Measurements from ENCODE around the gene MMP19. TPM values are rescaled to one million over a fixed set of nuclear protein-coding genes. Genes with fewer than 3 reads are reported as not detected.

Gene MMP19
- total RNA-seq, 1 experiment from 2014 or later: 0.04 TPM

- Histone ChIP-seq H3K36me3 (ENCODE audit: low read depth, low read length) (peaks cover 76% of the 10 kb centered on the region), H3K9me2 (replicated peaks; ENCODE audit: low read length) (no peaks in the 10 kb centered on the region), H3K4me1 (ENCODE audit: insufficient read depth, low read length) (no peaks in the 10 kb centered on the region), H3F3A (ENCODE audit: low read length, unreplicated experiment) (no peaks in the 10 kb centered on the region), H3K27ac (ENCODE audit: low read length) (no peak overlapping the region), H3K4me3 (ENCODE audit: low read length) (no peak overlapping the region), H3K27me3 (ENCODE audit: low read length) (no peaks in the 10 kb centered on the region), H3K79me2 (ENCODE audit: low read length) (no peaks in the 10 kb centered on the region), H3K9ac (ENCODE audit: low read length) (no peak overlapping the region), H2AFZ (ENCODE audit: low read length) (no peak overlapping the region), H4K20me1 (ENCODE audit: low read length) (no peaks in the 10 kb centered on the region), H3K4me2 (ENCODE audit: low read length) (no peak overlapping the region), H3K9me3 (ENCODE audit: low read length) (no peaks in the 10 kb centered on the region)
- no TSS peak for BruUV-seq (replicated peaks)
- ATAC-seq: no peak
- POLR2A ChIA-PET (ENCODE audit: unreplicated experiment): no interaction called here
- intact Hi-C loops (cut with micrococcal nuclease): loop anchor here (1.0 kb wide), 1 partner anchor 58 kb away; no protein-coding TSS in a partner anchor
- DNase-seq: no peak
- CTCF ChIA-PET: interaction anchor here (0.6 to 0.8 kb wide), 2 partner anchors 59 to 68 kb away, joined by 3 to 8 read pairs; no protein-coding TSS in a partner anchor
- TF ChIP-seq EZH2 (IDR thresholded peaks at IDR 0.05; ENCODE audit: low read length, unreplicated experiment): no peak
- TF ChIP-seq EZH2phosphoT487 (IDR thresholded peaks at IDR 0.05; ENCODE audit: borderline replicate concordance, low read length): no peak
- TF ChIP-seq, protein P1, sequence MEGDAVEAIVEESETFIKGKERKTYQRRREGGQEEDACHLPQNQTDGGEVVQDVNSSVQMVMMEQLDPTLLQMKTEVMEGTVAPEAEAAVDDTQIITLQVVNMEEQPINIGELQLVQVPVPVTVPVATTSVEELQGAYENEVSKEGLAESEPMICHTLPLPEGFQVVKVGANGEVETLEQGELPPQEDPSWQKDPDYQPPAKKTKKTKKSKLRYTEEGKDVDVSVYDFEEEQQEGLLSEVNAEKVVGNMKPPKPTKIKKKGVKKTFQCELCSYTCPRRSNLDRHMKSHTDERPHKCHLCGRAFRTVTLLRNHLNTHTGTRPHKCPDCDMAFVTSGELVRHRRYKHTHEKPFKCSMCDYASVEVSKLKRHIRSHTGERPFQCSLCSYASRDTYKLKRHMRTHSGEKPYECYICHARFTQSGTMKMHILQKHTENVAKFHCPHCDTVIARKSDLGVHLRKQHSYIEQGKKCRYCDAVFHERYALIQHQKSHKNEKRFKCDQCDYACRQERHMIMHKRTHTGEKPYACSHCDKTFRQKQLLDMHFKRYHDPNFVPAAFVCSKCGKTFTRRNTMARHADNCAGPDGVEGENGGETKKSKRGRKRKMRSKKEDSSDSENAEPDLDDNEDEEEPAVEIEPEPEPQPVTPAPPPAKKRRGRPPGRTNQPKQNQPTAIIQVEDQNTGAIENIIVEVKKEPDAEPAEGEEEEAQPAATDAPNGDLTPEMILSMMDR (conservative IDR thresholded peaks at IDR 0.05; ENCODE audit: low read depth, low read length): no peak
Measured at GRCh38 chr12:55797550-55797949, 45.2 kb downstream of the MMP19 start.

DNA sequence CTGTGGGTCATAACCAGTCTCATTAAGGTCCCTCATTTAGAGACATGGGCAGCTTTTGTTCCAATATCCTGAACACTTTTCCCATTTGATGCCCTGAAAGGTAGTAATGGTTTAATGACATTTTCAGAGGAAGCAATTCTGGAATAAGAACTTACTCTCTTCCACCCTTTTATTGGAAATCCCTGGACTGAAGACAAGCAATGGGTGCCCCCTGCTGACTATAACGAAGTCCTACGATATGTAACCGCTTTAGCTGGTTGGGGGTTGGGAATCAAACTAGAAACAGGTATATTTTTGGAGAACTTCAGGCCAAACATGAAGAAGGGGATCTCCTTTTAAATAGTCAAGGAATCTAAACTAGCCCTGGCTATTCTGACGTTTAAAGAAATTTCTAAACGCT is 45.7 kb downstream of the MMP19 start:
- Histone ChIP-seq H3F3A (ENCODE audit: low read length, unreplicated experiment) (no peaks in the 10 kb centered on the region), H3K79me2 (ENCODE audit: low read length) (no peaks in the 10 kb centered on the region), H4K20me1 (ENCODE audit: low read length) (no peaks in the 10 kb centered on the region), H3K9ac (ENCODE audit: low read length) (no peak overlapping the region), H3K9me3 (ENCODE audit: low read length) (no peaks in the 10 kb centered on the region), H3K4me2 (ENCODE audit: low read length) (no peak overlapping the region), H2AFZ (ENCODE audit: low read length) (no peak overlapping the region), H3K36me3 (ENCODE audit: low read depth, low read length) (peaks cover 76% of the 10 kb centered on the region), H3K27ac (ENCODE audit: low read length) (no peak overlapping the region), H3K9me2 (replicated peaks; ENCODE audit: low read length) (no peaks in the 10 kb centered on the region), H3K4me1 (ENCODE audit: insufficient read depth, low read length) (no peaks in the 10 kb centered on the region), H3K4me3 (ENCODE audit: low read length) (no peak overlapping the region), H3K27me3 (ENCODE audit: low read length) (no peaks in the 10 kb centered on the region)
- DNase-seq (peak; percentile 47), ATAC-seq (no peak)
- TF ChIP-seq EZH2 (IDR thresholded peaks at IDR 0.05; ENCODE audit: low read length, unreplicated experiment): no peak
- TF ChIP-seq, protein P1 (conservative IDR thresholded peaks at IDR 0.05; ENCODE audit: low read depth, low read length): peak; percentile 68
- CTCF ChIA-PET: interaction anchor here (0.6 to 0.8 kb wide), 2 partner anchors 58 to 67 kb away, joined by 3 to 8 read pairs; no protein-coding TSS in a partner anchor
- intact Hi-C loops (cut with micrococcal nuclease): loop anchor here (1.0 kb wide), 1 partner anchor 58 kb away; no protein-coding TSS in a partner anchor
- POLR2A ChIA-PET (ENCODE audit: unreplicated experiment): no interaction called here
- no TSS peak for BruUV-seq (replicated peaks)

DNA sequence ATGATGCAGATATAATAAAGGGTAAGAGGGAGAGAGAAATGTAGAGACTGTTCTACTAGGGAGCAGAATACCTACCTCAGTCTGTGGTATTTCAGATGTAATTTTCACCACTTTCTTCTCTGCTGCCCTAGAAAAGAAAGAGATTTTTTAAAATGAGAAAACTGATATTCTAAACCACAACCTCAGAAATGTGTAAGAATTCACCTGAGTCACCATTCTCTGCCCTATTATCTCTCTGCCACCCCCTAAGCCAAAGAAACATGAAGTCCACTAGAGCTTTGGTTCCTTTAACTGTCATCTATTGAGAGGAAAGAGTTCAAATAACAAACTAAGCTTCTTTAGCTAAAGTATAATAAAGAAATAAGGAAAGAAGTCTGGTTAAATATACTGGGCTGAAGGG is 46.8 kb downstream of the MMP19 start:
- Histone ChIP-seq H3K9ac (ENCODE audit: low read length) (no peak overlapping the region), H4K20me1 (ENCODE audit: low read length) (no peaks in the 10 kb centered on the region), H2AFZ (ENCODE audit: low read length) (no peak overlapping the region), H3K4me2 (ENCODE audit: low read length) (no peak overlapping the region), H3K9me2 (replicated peaks; ENCODE audit: low read length) (no peaks in the 10 kb centered on the region), H3F3A (ENCODE audit: low read length, unreplicated experiment) (no peaks in the 10 kb centered on the region), H3K79me2 (ENCODE audit: low read length) (no peaks in the 10 kb centered on the region), H3K27ac (ENCODE audit: low read length) (no peak overlapping the region), H3K9me3 (ENCODE audit: low read length) (no peaks in the 10 kb centered on the region), H3K4me3 (ENCODE audit: low read length) (no peak overlapping the region), H3K36me3 (ENCODE audit: low read depth, low read length) (peaks cover 69% of the 10 kb centered on the region), H3K27me3 (ENCODE audit: low read length) (no peaks in the 10 kb centered on the region), H3K4me1 (ENCODE audit: insufficient read depth, low read length) (no peaks in the 10 kb centered on the region)
- ATAC-seq (no peak), DNase-seq (no peak)
- intact Hi-C loops (cut with micrococcal nuclease): no loop called here
- BruUV-seq (replicated peaks): no TSS peak
- no peak for TF ChIP-seq EZH2 (IDR thresholded peaks at IDR 0.05; ENCODE audit: low read length, unreplicated experiment)
- TF ChIP-seq, protein P1 (conservative IDR thresholded peaks at IDR 0.05; ENCODE audit: low read depth, low read length): no peak
- no peak for TF ChIP-seq EZH2phosphoT487 (IDR thresholded peaks at IDR 0.05; ENCODE audit: borderline replicate concordance, low read length)
- ChIA-PET CTCF (no interaction called here), POLR2A (ENCODE audit: unreplicated experiment) (no interaction called here)
